ENCODE results near the gene IL1RAPL1. TPM values are rescaled to one million over a fixed set of nuclear protein-coding genes. Genes with fewer than 3 reads are reported as not detected.

The IL1RAPL1 gene
- polyA plus RNA-seq, 1 of the 3 experiments (the other 2 are of a cell fraction), result 2.8 TPM

DNA sequence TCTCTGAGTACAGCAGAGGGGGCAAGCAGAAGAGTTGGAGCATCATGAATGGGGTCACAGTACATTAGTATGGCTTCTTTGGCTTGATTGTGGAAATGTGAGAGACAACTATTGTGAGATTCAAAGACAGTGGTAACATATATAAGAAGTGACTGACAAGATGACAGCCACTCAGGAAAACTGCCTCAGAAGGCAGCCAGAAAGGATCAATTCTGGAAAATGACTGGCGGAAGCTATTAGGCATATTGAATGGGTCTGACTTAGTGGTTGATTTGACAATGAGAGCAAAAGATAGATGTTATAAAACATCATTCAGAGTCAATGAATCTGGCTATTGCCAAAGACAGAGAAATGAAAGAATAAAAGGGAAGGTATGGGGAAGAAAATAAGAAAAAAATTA is 1282.6 kb downstream of the IL1RAPL1 start:
- WGBS (ENCODE audit: low lambda C conversion rate), result 62% methylated on average over 1 of the region's 1 CpG
- no peaks in the 10 kb centered on the region for H3F3A ChIP-seq (replicated peaks; ENCODE audit: insufficient read depth)
- no peak overlapping the region for H3K27ac ChIP-seq (ENCODE audit: low read depth in 2 of 2, low read length in 1 of 2)
- no peaks in the 10 kb centered on the region for H3K9me2 ChIP-seq
- no peak overlapping the region for H3K4me3 ChIP-seq (ENCODE audit: low read depth in 2 of 2, low read length in 1 of 2)
- H3K4me2 ChIP-seq, result no peak overlapping the region
- ChIA-PET CTCF (no interaction called here), POLR2A (no interaction called here)
- H3K79me2 ChIP-seq (ENCODE audit: insufficient read depth), result no peaks in the 10 kb centered on the region
- no peaks in the 10 kb centered on the region; a peak in 1 of 4 replicates for H3K4me1 ChIP-seq (ENCODE audit: control insufficient read depth in 1 of 2, insufficient read depth in 2 of 2, low read depth in 1 of 2, low read length in 1 of 2)
- H3K27me3 ChIP-seq (ENCODE audit: insufficient read depth), result no peaks in the 10 kb centered on the region
- no peaks in the 10 kb centered on the region for H4K20me1 ChIP-seq (ENCODE audit: insufficient read depth)
- H3K36me3 ChIP-seq (replicated peaks in 1 of 2; ENCODE audit: control insufficient read depth in 1 of 2, insufficient read depth in 2 of 2, low read length in 1 of 2), result no peaks in the 10 kb centered on the region
- H2AFZ ChIP-seq (ENCODE audit: low read depth), result no peak overlapping the region
- H3K9ac ChIP-seq, result no peak overlapping the region
- H3K9me3 ChIP-seq, result no peaks in the 10 kb centered on the region
- DNase-seq, result no peak
- TF ChIP-seq, protein P1, sequence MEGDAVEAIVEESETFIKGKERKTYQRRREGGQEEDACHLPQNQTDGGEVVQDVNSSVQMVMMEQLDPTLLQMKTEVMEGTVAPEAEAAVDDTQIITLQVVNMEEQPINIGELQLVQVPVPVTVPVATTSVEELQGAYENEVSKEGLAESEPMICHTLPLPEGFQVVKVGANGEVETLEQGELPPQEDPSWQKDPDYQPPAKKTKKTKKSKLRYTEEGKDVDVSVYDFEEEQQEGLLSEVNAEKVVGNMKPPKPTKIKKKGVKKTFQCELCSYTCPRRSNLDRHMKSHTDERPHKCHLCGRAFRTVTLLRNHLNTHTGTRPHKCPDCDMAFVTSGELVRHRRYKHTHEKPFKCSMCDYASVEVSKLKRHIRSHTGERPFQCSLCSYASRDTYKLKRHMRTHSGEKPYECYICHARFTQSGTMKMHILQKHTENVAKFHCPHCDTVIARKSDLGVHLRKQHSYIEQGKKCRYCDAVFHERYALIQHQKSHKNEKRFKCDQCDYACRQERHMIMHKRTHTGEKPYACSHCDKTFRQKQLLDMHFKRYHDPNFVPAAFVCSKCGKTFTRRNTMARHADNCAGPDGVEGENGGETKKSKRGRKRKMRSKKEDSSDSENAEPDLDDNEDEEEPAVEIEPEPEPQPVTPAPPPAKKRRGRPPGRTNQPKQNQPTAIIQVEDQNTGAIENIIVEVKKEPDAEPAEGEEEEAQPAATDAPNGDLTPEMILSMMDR (IDR thresholded peaks at IDR 0.05), result no peak
- no peak for TF ChIP-seq GATA2 (CRISPR knock-in tag; IDR thresholded peaks at IDR 0.05)
- TF ChIP-seq, protein P2, sequence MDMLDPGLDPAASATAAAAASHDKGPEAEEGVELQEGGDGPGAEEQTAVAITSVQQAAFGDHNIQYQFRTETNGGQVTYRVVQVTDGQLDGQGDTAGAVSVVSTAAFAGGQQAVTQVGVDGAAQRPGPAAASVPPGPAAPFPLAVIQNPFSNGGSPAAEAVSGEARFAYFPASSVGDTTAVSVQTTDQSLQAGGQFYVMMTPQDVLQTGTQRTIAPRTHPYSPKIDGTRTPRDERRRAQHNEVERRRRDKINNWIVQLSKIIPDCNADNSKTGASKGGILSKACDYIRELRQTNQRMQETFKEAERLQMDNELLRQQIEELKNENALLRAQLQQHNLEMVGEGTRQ (IDR thresholded peaks at IDR 0.05; ENCODE audit: borderline replicate concordance, low read depth, low read length), result no peak
- no peak for TF ChIP-seq YY1 (IDR thresholded peaks at IDR 0.05; ENCODE audit: low read depth)
- no peak for TF ChIP-seq GABPA (IDR thresholded peaks at IDR 0.05; ENCODE audit: low read depth)

GRCh38 chrX:29870608-29871007 is 1283.4 kb downstream of the IL1RAPL1 start:
- H4K20me1 ChIP-seq (ENCODE audit: insufficient read depth), result no peaks in the 10 kb centered on the region
- H3K9me3 ChIP-seq, result no peaks in the 10 kb centered on the region
- DNase-seq, result no peak
- H3F3A ChIP-seq (replicated peaks; ENCODE audit: insufficient read depth), result no peaks in the 10 kb centered on the region
- no peaks in the 10 kb centered on the region for H3K36me3 ChIP-seq (replicated peaks in 1 of 2; ENCODE audit: control insufficient read depth in 1 of 2, insufficient read depth in 2 of 2, low read length in 1 of 2)
- ChIA-PET POLR2A (no interaction called here), CTCF (no interaction called here)
- H3K27ac ChIP-seq (ENCODE audit: low read depth in 2 of 2, low read length in 1 of 2), result no peak overlapping the region
- H3K9ac ChIP-seq, result no peak overlapping the region
- H3K27me3 ChIP-seq (ENCODE audit: insufficient read depth), result no peaks in the 10 kb centered on the region
- H3K9me2 ChIP-seq, result no peaks in the 10 kb centered on the region
- no peak overlapping the region for H3K4me3 ChIP-seq (ENCODE audit: low read depth in 2 of 2, low read length in 1 of 2)
- no peaks in the 10 kb centered on the region; a peak in 1 of 4 replicates for H3K4me1 ChIP-seq (ENCODE audit: control insufficient read depth in 1 of 2, insufficient read depth in 2 of 2, low read depth in 1 of 2, low read length in 1 of 2)
- H3K4me2 ChIP-seq, result no peak overlapping the region
- H3K79me2 ChIP-seq (ENCODE audit: insufficient read depth), result no peaks in the 10 kb centered on the region
- WGBS (ENCODE audit: low lambda C conversion rate), result 31% methylated on average over 3 of the region's 3 CpGs
- no peak for TF ChIP-seq ZBTB33 (IDR thresholded peaks at IDR 0.05; ENCODE audit: borderline replicate concordance, low read depth)
- TF ChIP-seq EZH2phosphoT487 (IDR thresholded peaks at IDR 0.05; ENCODE audit: borderline replicate concordance, low read depth), result no peak
- no peak for TF ChIP-seq POLR2AphosphoS5 (IDR thresholded peaks at IDR 0.05; ENCODE audit: low read depth, low read length)
- TF ChIP-seq CHD2 (IDR thresholded peaks at IDR 0.05; ENCODE audit: low read length, partially characterized antibody), result no peak
- TF ChIP-seq SIN3A (IDR thresholded peaks at IDR 0.05; ENCODE audit: borderline replicate concordance, low read depth, low read length), result no peak
- no peak for TF ChIP-seq NFIC (IDR thresholded peaks at IDR 0.05; ENCODE audit: borderline replicate concordance)
- TF ChIP-seq FOXM1 (IDR thresholded peaks at IDR 0.05; ENCODE audit: low read depth), result no peak
- TF ChIP-seq, protein P1 (IDR thresholded peaks at IDR 0.05), result no peak
- no peak for TF ChIP-seq ELF1 (IDR thresholded peaks at IDR 0.05)
- no peak for TF ChIP-seq JUND (IDR thresholded peaks at IDR 0.05)
- no peak for TF ChIP-seq RFX5 (IDR thresholded peaks at IDR 0.05; ENCODE audit: low read length)
- no peak overlapping the region for H2AFZ ChIP-seq (ENCODE audit: low read depth)

Data from SK-N-SH (cell line).